ENCODE data around the gene LMX1A.
A peak's percentile ranks its signal among the peaks of the same experiment; 100 is the strongest.

LMX1A gene

DNA sequence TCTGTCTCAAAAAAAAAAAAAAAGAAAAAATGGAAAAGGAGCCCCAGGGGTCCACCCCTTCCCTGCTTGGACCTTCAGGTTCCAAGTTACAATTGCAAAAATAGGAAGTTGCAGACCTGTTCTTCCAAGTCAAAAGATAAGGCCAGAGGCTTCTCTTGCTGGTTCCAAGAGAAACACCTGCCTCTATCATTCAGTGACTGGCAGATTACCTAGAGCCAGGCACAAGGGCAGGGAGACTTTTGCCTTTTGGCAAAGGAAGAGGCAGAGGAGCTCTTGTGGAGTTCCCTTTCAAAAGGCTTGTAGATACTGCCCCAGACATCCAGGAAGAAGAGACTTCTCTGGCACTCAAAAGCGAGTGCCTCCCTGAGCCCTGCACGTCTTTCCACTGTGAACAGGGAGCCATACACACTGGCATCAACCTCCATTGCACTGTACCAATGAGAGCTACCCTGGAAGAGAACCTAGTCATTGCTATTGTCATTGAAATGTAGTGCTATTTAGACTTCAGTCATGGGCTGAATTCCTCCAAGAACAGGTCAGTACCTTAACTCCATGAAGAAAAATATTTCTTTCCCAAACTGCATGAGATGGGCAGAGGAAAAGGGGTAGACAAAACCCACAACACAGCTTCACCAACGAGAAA, 91.2 kb downstream of the LMX1A start:
- DNase-seq (ENCODE audit: low read depth in 2 of 2): no peak

DNA sequence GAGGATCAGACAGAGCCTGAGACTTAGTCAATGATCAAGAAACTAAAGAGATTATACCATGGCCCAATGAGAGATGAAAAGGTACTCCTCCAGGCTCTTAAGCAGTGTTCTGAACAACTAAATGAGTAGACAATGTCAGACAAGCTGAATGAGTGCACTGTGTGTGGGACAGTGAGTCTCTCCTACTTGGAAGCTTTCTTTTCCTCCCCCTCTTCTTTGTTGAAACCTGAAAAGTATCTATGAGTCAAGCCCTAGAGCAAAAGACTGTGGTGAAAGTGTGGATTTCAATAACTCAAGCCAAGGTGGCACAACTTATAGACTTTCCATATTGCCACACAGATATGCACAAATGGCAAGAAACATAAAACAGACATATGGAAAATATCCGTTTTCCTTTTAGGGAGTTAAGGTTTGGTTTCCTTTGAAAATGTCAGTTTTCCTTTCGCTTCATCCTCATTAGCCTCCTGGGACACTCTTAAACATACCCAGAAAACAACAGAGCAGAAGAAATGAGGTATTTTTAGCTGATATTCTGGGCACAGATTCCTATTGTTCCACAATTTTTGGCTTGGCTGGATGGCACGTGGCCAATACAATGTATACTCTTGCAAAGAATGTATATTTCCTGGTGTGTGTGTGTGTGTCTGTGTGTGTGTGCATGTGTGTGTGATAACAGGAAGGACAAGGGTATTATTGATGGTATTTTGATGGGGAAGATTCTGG, 96.6 kb downstream of the LMX1A start:
- no peak for DNase-seq (ENCODE audit: low read depth in 2 of 2)

DNA sequence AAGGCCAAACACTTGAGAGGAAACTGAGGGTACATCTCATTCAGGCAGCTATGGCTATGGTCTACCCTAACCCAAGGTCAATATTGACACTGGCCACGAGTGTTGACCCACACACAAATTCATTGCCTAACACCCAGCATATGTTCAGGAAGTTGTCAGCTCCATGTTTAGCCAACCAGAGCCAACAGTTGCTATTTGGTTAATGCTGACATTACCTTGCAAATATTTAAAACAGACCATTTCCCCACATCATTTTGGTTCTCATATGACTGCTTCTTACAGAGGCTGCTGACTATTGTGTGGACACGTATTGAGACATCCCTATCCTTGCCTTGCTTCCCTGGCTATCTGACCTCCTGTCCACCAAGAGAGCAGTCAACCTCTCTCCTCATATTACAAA, 97.3 kb downstream of the LMX1A start:
- DNase-seq (ENCODE audit: low read depth in 2 of 2): no peak

DNA sequence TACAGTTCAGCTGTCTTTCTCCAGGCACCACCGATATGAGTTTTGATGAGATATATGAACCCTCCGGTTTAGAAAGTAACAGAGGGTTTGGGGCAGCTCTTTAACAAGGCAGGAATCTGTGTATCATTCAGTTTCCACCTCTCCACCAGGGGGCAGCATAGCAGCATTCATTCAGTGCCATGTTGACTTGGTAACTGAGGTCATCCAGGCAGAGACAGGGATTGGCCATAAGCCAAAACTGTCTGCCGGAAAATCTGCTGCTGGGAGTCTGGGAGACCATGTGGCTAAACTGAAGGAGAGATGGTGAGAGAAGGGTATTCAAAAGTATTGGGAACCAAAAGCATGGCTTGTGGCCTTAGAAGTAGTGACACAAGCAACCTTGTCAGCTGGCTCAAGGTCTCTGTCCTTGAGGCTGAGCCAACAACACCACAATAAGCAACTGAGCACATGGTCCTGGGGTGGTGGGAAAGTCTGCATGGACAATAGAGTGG, 98.5 kb downstream of the LMX1A start:
- peak in 1 of 2 donors; percentile 30 for DNase-seq (ENCODE audit: low read depth in 2 of 2)

GRCh38 chr1:165254896-165255625, 101.5 kb downstream of the LMX1A start:
- DNase-seq (ENCODE audit: low read depth in 2 of 2): no peak

- no peak for DNase-seq (ENCODE audit: low read depth in 2 of 2)
These were observed 102.1 kb downstream of the LMX1A start for GRCh38 chr1:165254376-165254775.

GRCh38 chr1:165253818-165254254, 102.7 kb downstream of the LMX1A start:
- no peak for DNase-seq (ENCODE audit: low read depth in 2 of 2)

DNA sequence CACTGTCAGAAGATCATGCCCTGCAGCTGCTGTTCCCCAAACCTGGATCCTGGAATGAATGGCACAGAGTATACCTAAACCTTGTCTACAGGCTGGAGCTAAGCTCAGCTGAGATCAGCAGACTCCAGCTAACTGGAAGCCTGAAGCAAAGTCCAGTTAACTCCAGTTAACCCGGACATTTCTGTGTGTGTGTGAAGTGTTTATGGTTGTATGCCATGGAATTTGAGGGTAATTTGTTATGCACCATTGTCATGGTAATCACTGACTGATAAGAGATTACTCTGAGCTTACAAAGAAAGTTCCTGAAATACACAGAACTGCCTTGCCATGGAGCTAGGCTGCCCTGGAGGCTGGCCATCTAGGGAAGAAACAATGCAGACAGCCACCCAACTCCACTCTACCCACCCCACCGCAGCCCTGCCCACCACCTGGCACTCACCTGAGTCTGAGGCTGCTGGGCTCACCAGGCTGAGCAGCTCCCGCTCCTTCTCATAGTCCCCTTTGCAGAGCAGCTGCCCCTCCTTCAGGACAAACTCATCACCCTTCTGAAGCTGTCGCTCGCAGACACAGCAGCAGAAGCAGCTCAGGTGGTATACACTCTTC, 107.4 kb downstream of the LMX1A start:
- no peak for DNase-seq (ENCODE audit: low read depth in 2 of 2)

GRCh38 chr1:165241952-165242351, 114.6 kb downstream of the LMX1A start:
- DNase-seq (ENCODE audit: low read depth in 2 of 2): no peak

DNA sequence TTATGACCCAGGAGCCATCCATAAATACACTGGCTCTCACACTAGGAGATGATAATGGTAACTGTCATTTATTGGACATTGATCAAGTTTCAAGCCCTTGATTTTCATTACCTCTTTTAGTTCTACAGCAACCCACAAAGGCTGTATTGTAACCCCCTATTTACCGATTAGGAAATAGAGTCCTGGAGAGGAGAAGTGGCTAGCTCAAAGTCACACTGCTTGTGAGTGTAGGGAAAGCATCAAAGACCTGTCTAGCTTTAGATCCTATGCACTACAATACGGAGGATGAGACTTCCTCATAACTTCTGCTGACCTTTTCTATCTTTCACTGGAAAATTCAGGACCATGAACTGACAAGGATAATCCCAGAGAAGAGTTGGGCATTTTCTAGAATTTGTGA, 115.2 kb downstream of the LMX1A start:
- DNase-seq (ENCODE audit: low read depth in 2 of 2): no peak

DNA sequence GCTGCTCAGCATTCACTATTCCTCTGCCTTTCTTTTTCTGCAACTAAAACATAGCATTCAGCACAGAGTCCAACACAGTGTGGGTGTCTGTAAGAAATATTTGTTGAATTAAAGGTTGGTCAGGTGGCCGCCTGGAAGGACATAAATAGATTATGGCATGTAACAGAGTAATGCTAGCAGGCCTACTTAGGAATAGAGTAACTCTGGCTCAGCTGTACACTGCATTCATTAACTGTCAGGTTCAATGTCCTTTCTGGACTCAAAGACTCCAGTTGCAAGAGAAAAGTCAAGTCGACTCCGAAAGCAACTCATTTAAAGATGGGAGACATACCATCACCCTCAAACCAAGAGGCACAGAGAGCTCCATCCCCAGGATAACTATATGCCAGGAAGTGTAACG, 116.0 kb downstream of the LMX1A start:
- no peak for DNase-seq (ENCODE audit: low read depth in 2 of 2)

GRCh38 chr1:165239873-165240272, 116.6 kb downstream of the LMX1A start:
- DNase-seq (ENCODE audit: low read depth in 2 of 2): no peak

GRCh38 chr1:165235777-165236291, 120.7 kb downstream of the LMX1A start:
- no peak for DNase-seq (ENCODE audit: low read depth in 2 of 2)

GRCh38 chr1:165235155-165235776, 121.2 kb downstream of the LMX1A start:
- DNase-seq (ENCODE audit: low read depth in 2 of 2): no peak

DNA sequence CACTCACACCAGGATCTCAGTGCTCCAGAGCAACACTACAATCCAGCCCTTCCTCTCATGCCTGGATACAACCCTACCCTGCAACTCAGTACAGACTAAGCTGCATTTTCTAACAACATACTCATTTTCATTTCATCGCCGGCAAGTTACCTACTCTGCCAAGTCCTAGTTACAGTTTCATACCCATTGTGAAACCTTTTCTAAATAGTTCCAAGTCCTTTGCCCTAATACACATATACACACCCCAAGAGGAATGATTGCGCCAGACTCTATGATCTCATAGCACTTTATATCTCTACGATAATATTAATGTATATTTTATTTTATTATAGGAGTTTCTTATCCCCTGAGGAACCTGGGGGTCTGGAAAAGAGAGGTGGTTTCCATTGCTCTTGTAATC, 122.4 kb downstream of the LMX1A start:
- no peak for DNase-seq (ENCODE audit: low read depth in 2 of 2)

DNA sequence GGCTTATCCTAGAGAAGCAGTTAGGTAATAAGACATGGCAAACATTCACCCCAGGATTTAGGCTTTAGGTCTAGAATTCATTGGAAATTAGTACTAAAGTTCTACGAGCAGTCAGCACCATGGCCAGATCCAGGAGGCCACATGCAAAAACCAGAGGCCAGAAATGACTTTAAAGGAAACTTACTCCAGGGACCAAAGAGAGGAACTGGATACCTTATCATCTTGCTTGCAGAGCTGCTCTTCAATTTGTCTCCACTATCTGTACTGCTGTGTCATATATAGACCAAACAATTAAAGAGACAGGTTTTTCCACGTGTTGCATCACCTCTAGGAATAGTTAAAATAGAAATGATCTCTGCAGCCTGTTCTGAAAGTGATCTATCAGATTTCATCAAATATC, 127.8 kb downstream of the LMX1A start:
- DNase-seq (ENCODE audit: low read depth in 2 of 2): no peak

- no peak for DNase-seq (ENCODE audit: low read depth in 2 of 2)
These were observed 128.3 kb downstream of the LMX1A start for GRCh38 chr1:165228111-165228655.

DNA sequence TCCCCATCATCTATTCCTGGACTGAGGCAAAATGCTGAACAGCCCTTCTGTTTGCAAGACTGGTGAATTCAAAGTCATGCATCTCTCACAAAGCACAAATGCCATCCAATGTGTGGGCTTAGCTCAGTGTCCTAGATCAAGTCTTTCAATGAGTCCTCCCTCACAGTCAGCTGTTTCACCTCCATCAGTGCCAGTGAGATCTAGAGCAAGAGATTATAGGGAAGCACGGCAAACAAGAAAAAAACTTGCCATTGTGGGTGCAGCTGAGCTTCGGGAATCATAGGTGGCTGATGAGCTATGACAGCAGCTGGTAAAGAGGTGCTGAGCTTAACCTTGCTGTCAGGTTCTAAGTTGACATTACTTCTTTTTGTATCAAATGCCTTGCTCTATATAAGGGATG, 130.2 kb downstream of the LMX1A start:
- no peak for DNase-seq (ENCODE audit: low read depth in 2 of 2)

DNA sequence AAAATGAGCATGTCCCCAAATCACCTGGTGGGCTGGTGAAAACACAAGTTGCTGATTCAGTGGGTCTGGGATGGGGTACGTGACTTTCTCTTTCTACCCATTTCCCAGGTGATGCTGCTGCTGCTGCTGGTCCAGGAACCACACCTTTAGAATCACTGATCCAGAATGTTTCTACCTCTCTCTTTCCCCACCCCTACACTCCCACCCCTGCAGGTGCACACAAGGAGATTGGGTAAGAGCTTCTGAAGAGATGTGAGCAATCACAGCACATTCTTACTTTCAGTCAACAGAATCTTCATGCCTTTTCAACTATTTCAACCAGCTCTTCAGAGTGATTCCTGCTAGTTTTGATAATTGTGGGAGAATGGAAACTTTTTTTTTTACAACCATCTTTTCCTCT, 130.9 kb downstream of the LMX1A start:
- DNase-seq (ENCODE audit: low read depth in 2 of 2): no peak

GRCh38 chr1:165225062-165225461, 131.5 kb downstream of the LMX1A start:
- DNase-seq (ENCODE audit: low read depth in 2 of 2): no peak

DNA sequence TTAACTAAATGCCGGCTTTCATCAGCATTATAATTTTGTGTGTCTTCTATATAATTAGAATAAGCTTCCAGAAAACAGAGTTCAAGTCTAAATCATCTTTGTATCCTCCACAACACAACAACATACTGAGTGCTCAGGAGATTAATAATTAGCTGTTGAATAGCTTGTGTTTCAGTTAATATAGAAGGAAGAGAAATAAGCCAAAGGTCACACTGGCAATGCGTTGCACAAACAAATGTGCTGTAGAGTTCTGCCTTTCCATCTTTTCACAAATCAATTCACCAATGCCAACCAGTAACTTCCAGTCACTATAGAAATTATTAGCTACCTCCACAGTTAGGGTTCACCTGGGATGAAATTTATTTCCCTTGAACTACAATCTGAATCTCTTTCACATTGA, 132.0 kb downstream of the LMX1A start:
- no peak for DNase-seq (ENCODE audit: low read depth in 2 of 2)

Data from activated CD4-positive, alpha-beta T cell treated with anti-CD3 and anti-CD28 coated beads for 24 hours (primary cell).